ENCODE data around the gene SORL1-AS1.

The SORL1-AS1 gene

DNA sequence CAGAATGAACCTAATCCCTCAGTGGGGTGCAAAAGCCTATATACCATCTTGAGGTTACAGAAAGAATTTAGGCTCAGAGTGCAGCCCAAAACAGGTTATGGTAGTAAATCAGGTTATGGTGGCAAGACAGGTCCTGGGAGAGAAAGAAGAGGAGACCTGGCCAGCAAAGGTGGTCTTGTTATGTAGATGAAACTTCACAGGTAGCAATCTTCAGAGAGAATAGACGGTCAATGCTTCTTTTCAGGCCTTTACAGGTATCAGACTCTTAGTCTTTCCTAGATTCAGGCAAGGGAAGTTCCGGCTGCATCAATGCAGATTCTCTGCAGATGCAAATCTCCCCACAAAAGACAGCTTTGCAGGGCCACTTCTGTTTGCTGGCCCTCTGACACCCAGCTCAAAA lies 46.5 kb downstream of the SORL1-AS1 start:
- no peak overlapping the region for H3K4me3 Mint-ChIP-seq
- no peaks in the 10 kb centered on the region for H3K4me1 Mint-ChIP-seq
- TF ChIP-seq CTCF (IDR thresholded peaks at IDR 0.05; ENCODE audit: unreplicated experiment in 3 of 3) = no peak
- H3K9me3 Mint-ChIP-seq = peaks cover 12% of the 10 kb centered on the region
- H3K36me3 Mint-ChIP-seq (ENCODE audit: low read depth) = no peaks in the 10 kb centered on the region
- H3K27ac Mint-ChIP-seq = no peak overlapping the region
- no peaks in the 10 kb centered on the region for H3K27me3 Mint-ChIP-seq (ENCODE audit: low read depth)

- no peaks in the 10 kb centered on the region for H3K4me1 Mint-ChIP-seq
- no peak overlapping the region for H3K27ac Mint-ChIP-seq
- no peaks in the 10 kb centered on the region for H3K27me3 Mint-ChIP-seq (ENCODE audit: low read depth)
- no peak overlapping the region for H3K4me3 Mint-ChIP-seq
- H3K9me3 Mint-ChIP-seq = peaks cover 13% of the 10 kb centered on the region
- TF ChIP-seq CTCF (IDR thresholded peaks at IDR 0.05; ENCODE audit: unreplicated experiment in 3 of 3) = no peak
- H3K36me3 Mint-ChIP-seq (ENCODE audit: low read depth) = no peaks in the 10 kb centered on the region
Observed at GRCh38 chr11:121405646-121406045, 47.1 kb downstream of the SORL1-AS1 start.

GRCh38 chr11:121394785-121395184 lies 58.0 kb downstream of the SORL1-AS1 start:
- Mint-ChIP-seq H3K36me3 (ENCODE audit: low read depth) (no peaks in the 10 kb centered on the region), H3K27me3 (ENCODE audit: low read depth) (peaks cover 13% of the 10 kb centered on the region), H3K4me3 (no peak overlapping the region), H3K27ac (no peak overlapping the region), H3K4me1 (no peaks in the 10 kb centered on the region), H3K9me3 (peaks cover 4% of the 10 kb centered on the region)
- no peak for TF ChIP-seq CTCF (IDR thresholded peaks at IDR 0.05; ENCODE audit: unreplicated experiment in 3 of 3)

GRCh38 chr11:121393855-121394254 lies 58.9 kb downstream of the SORL1-AS1 start:
- Mint-ChIP-seq H3K9me3 (peaks cover 2% of the 10 kb centered on the region), H3K4me1 (no peaks in the 10 kb centered on the region), H3K36me3 (ENCODE audit: low read depth) (no peaks in the 10 kb centered on the region), H3K27me3 (ENCODE audit: low read depth) (peaks cover 13% of the 10 kb centered on the region), H3K27ac (no peak overlapping the region), H3K4me3 (no peak overlapping the region)
- no peak for TF ChIP-seq CTCF (IDR thresholded peaks at IDR 0.05; ENCODE audit: unreplicated experiment in 3 of 3)

DNA sequence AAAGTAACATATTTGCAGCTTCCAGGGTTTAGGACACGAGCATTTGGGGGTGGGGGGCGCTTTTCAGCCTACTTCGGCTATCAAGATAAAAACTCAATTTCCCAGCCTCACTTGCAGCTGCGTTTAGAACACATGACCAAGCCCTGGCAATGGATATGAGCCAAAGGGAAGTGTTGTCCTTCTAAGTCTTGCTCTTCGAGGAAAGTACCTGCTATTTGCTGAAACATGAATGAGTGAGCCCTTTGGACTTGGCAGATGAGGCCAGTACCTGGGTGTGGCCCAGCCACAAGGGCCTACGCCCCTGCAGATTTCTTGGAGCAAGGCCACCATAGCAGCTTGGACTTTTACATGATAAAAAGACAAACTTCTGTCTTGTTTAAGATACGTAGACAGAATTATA lies 60.9 kb downstream of the SORL1-AS1 start:
- Mint-ChIP-seq H3K9me3 (no peaks in the 10 kb centered on the region), H3K27ac (no peak overlapping the region), H3K36me3 (ENCODE audit: low read depth) (no peaks in the 10 kb centered on the region), H3K27me3 (ENCODE audit: low read depth) (peaks cover 13% of the 10 kb centered on the region), H3K4me1 (no peaks in the 10 kb centered on the region), H3K4me3 (no peak overlapping the region)
- no peak for TF ChIP-seq CTCF (IDR thresholded peaks at IDR 0.05; ENCODE audit: unreplicated experiment in 3 of 3)

DNA sequence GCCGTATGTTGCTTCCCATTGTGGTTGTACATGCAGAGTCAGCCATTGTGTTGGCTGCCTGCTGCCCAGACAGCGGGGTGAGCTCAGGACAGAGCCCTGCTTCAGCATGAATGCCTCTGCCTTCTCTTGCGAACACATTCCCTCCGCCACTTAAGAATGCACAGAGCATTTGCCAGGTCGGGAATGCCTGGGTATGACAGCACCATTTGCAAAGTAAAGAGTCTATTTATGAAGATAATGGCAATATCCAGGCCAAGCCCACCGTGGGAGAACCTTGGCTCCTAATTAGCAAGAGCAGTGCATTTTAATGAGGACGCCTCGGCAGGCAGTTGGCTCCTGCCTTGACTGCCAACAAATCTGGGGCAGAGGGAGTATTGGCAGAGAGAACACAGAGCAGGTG lies 63.1 kb downstream of the SORL1-AS1 start:
- H3K4me3 Mint-ChIP-seq = no peak overlapping the region
- H3K36me3 Mint-ChIP-seq (ENCODE audit: low read depth) = no peaks in the 10 kb centered on the region
- no peak overlapping the region for H3K27ac Mint-ChIP-seq
- no peaks in the 10 kb centered on the region for H3K4me1 Mint-ChIP-seq
- TF ChIP-seq CTCF (IDR thresholded peaks at IDR 0.05; ENCODE audit: unreplicated experiment in 3 of 3) = no peak
- H3K9me3 Mint-ChIP-seq = no peaks in the 10 kb centered on the region
- peaks cover 7% of the 10 kb centered on the region for H3K27me3 Mint-ChIP-seq (ENCODE audit: low read depth)

All from nephron (organoid).